ENCODE results near the gene FIGNL1. TPM values are rescaled to one million over a fixed set of nuclear protein-coding genes. Genes with fewer than 3 reads are reported as not detected.

The FIGNL1 gene
- polyA plus RNA-seq, 4 donors, result 1.9 to 20.2 (median 4.4) TPM

- no peaks in the 10 kb centered on the region for H3K36me3 ChIP-seq (ENCODE audit: control insufficient read depth in 3 of 3, insufficient read depth in 2 of 3, low read depth in 1 of 3, low read length in 3 of 3)
- H3K27me3 ChIP-seq (ENCODE audit: control insufficient read depth in 3 of 3, insufficient read depth in 3 of 3, low read length in 3 of 3), result peaks cover 0 to 8% (median 0%) of the 10 kb centered on the region in 3 donors
- 66 to 91% (median 77%) methylated on average over 17 of the region's 17 CpGs for WGBS, 3 donors
- FAIRE-seq (no peak), DNase-seq (no peak)
- peak overlapping the region in 1 of 3 donors; percentile 53 for H3K27ac ChIP-seq (ENCODE audit: low read depth in 1 of 3, low read length in 2 of 3)
- no peaks in the 10 kb centered on the region for H3K9me3 ChIP-seq (ENCODE audit: control insufficient read depth in 2 of 2, insufficient read depth in 1 of 2, low read depth in 1 of 2, low read length in 1 of 2)
- no peaks in the 10 kb centered on the region for H3K4me1 ChIP-seq (ENCODE audit: control insufficient read depth in 3 of 3, insufficient read depth in 2 of 3, low read depth in 1 of 3, low read length in 2 of 3)
- H3K4me3 ChIP-seq (ENCODE audit: low read depth in 1 of 3, low read length in 3 of 3), result no peak overlapping the region
Observed at GRCh38 chr7:50409856-50410745, 40.0 kb downstream of the FIGNL1 start.

DNA sequence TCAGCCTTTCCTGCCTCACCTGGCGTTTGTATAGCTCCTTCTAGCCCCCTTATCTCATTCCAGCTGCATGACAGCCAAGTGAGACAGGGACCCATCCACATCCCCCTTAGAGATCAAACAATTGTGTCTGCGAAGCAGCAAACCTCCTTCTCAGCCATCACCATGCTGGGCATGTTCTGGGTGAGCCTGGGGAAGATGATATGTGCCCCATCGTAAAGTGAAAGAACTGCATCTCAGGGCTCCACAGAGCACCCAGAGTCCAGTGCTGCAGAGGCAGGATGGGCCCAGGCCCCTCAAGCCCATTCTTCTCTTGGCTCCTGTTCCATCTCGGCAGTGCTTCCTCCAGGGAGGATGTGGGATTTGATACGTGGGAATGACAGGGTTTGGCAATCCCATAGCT lies 43.2 kb downstream of the FIGNL1 start:
- H3K4me1 ChIP-seq (ENCODE audit: control insufficient read depth in 3 of 3, insufficient read depth in 2 of 3, low read depth in 1 of 3, low read length in 2 of 3), result no peaks in the 10 kb centered on the region
- H3K9me3 ChIP-seq (ENCODE audit: control insufficient read depth in 2 of 2, insufficient read depth in 1 of 2, low read depth in 1 of 2, low read length in 1 of 2), result no peaks in the 10 kb centered on the region
- H3K4me3 ChIP-seq (ENCODE audit: low read depth in 1 of 3, low read length in 3 of 3), result no peak overlapping the region
- no peak overlapping the region for H3K27ac ChIP-seq (ENCODE audit: low read depth in 1 of 3, low read length in 2 of 3)
- H3K36me3 ChIP-seq (ENCODE audit: control insufficient read depth in 3 of 3, insufficient read depth in 2 of 3, low read depth in 1 of 3, low read length in 3 of 3), result no peaks in the 10 kb centered on the region
- FAIRE-seq (no peak), DNase-seq (no peak)
- WGBS, 3 donors, result 68 to 73% (median 70%) methylated on average over 5 of the region's 5 CpGs
- H3K27me3 ChIP-seq (ENCODE audit: control insufficient read depth in 3 of 3, insufficient read depth in 3 of 3, low read length in 3 of 3), result peaks cover 0 to 16% (median 0%) of the 10 kb centered on the region in 3 donors

GRCh38 chr7:50405221-50405620 lies 44.9 kb downstream of the FIGNL1 start:
- H3K4me1 ChIP-seq (ENCODE audit: control insufficient read depth in 3 of 3, insufficient read depth in 2 of 3, low read depth in 1 of 3, low read length in 2 of 3), result no peaks in the 10 kb centered on the region
- no peak for FAIRE-seq
- no peak overlapping the region for H3K4me3 ChIP-seq (ENCODE audit: low read depth in 1 of 3, low read length in 3 of 3)
- H3K36me3 ChIP-seq (ENCODE audit: control insufficient read depth in 3 of 3, insufficient read depth in 2 of 3, low read depth in 1 of 3, low read length in 3 of 3), result no peaks in the 10 kb centered on the region
- no peak overlapping the region for H3K27ac ChIP-seq (ENCODE audit: low read depth in 1 of 3, low read length in 2 of 3)
- 79 to 91% (median 86%) methylated on average over 7 of the region's 7 CpGs for WGBS, 3 donors
- no peak for DNase-seq
- H3K27me3 ChIP-seq (ENCODE audit: control insufficient read depth in 3 of 3, insufficient read depth in 3 of 3, low read length in 3 of 3), result peaks cover 0 to 33% (median 0%) of the 10 kb centered on the region in 3 donors
- H3K9me3 ChIP-seq (ENCODE audit: control insufficient read depth in 2 of 2, insufficient read depth in 1 of 2, low read depth in 1 of 2, low read length in 1 of 2), result no peaks in the 10 kb centered on the region

DNA sequence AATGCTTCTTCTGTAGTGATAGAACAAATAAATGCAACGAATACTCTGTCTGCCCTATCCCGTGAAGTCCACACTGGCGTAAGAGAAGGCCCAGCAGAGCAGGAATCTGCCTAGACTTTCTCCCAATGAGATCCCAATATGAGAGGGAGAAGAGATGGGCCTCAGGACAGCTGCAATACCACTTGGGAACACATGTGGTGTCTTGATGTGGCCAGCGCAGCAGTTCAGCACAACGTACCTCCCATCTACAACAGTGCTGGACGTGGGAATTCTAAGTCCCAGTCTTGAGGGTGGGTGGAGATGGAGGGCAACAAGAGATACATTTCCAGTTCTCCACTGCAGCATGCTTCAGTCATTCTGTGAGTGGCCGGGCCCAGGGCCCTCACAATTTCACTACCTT lies 45.8 kb downstream of the FIGNL1 start:
- WGBS, 3 donors, result 81 to 86% (median 82%) methylated on average over 7 of the region's 7 CpGs
- H3K27ac ChIP-seq (ENCODE audit: low read depth in 1 of 3, low read length in 2 of 3), result no peak overlapping the region
- H3K36me3 ChIP-seq (ENCODE audit: control insufficient read depth in 3 of 3, insufficient read depth in 2 of 3, low read depth in 1 of 3, low read length in 3 of 3), result no peaks in the 10 kb centered on the region
- H3K9me3 ChIP-seq (ENCODE audit: control insufficient read depth in 2 of 2, insufficient read depth in 1 of 2, low read depth in 1 of 2, low read length in 1 of 2), result no peaks in the 10 kb centered on the region
- DNase-seq (no peak), FAIRE-seq (no peak)
- no peaks in the 10 kb centered on the region for H3K4me1 ChIP-seq (ENCODE audit: control insufficient read depth in 3 of 3, insufficient read depth in 2 of 3, low read depth in 1 of 3, low read length in 2 of 3)
- H3K27me3 ChIP-seq (ENCODE audit: control insufficient read depth in 3 of 3, insufficient read depth in 3 of 3, low read length in 3 of 3), result peaks cover 0 to 41% (median 0%) of the 10 kb centered on the region in 3 donors
- H3K4me3 ChIP-seq (ENCODE audit: low read depth in 1 of 3, low read length in 3 of 3), result no peak overlapping the region

DNA sequence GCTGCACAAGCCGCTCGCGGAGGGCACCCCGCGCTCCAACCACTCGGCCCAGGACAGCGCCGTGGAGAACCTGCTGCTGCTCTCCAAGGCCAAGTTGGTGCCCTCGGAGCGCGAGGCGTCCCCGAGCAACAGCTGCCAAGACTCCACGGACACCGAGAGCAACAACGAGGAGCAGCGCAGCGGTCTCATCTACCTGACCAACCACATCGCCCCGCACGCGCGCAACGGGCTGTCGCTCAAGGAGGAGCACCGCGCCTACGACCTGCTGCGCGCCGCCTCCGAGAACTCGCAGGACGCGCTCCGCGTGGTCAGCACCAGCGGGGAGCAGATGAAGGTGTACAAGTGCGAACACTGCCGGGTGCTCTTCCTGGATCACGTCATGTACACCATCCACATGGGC lies 50.0 kb downstream of the FIGNL1 start:
- H3K4me1 ChIP-seq (ENCODE audit: control insufficient read depth in 3 of 3, insufficient read depth in 2 of 3, low read depth in 1 of 3, low read length in 2 of 3), result no peaks in the 10 kb centered on the region
- no peaks in the 10 kb centered on the region for H3K36me3 ChIP-seq (ENCODE audit: control insufficient read depth in 3 of 3, insufficient read depth in 2 of 3, low read depth in 1 of 3, low read length in 3 of 3)
- no peak overlapping the region for H3K4me3 ChIP-seq (ENCODE audit: low read depth in 1 of 3, low read length in 3 of 3)
- peaks cover 0 to 45% (median 0%) of the 10 kb centered on the region in 3 donors for H3K27me3 ChIP-seq (ENCODE audit: control insufficient read depth in 3 of 3, insufficient read depth in 3 of 3, low read length in 3 of 3)
- FAIRE-seq, result no peak
- H3K27ac ChIP-seq (ENCODE audit: low read depth in 1 of 3, low read length in 2 of 3), result no peak overlapping the region
- peak in 1 of 2 donors; percentile 10 for DNase-seq
- 41 to 48% (median 45%) methylated on average over 41 of the region's 41 CpGs for WGBS, 3 donors
- no peaks in the 10 kb centered on the region for H3K9me3 ChIP-seq (ENCODE audit: control insufficient read depth in 2 of 2, insufficient read depth in 1 of 2, low read depth in 1 of 2, low read length in 1 of 2)

- Histone ChIP-seq H3K4me1 (ENCODE audit: control insufficient read depth in 3 of 3, insufficient read depth in 2 of 3, low read depth in 1 of 3, low read length in 2 of 3) (no peaks in the 10 kb centered on the region), H3K27ac (ENCODE audit: low read depth in 1 of 3, low read length in 2 of 3) (no peak overlapping the region), H3K27me3 (ENCODE audit: control insufficient read depth in 3 of 3, insufficient read depth in 3 of 3, low read length in 3 of 3) (peaks cover 0 to 45% (median 0%) of the 10 kb centered on the region in 3 donors), H3K4me3 (ENCODE audit: low read depth in 1 of 3, low read length in 3 of 3) (no peak overlapping the region), H3K9me3 (ENCODE audit: control insufficient read depth in 2 of 2, insufficient read depth in 1 of 2, low read depth in 1 of 2, low read length in 1 of 2) (no peaks in the 10 kb centered on the region), H3K36me3 (ENCODE audit: control insufficient read depth in 3 of 3, insufficient read depth in 2 of 3, low read depth in 1 of 3, low read length in 3 of 3) (no peaks in the 10 kb centered on the region)
- DNase-seq, result no peak
- FAIRE-seq, result no peak
- 49 to 71% (median 66%) methylated on average over 21 of the region's 21 CpGs for WGBS, 3 donors
Observed at GRCh38 chr7:50399635-50400034, 50.5 kb downstream of the FIGNL1 start.

- Histone ChIP-seq H3K9me3 (ENCODE audit: control insufficient read depth in 2 of 2, insufficient read depth in 1 of 2, low read depth in 1 of 2, low read length in 1 of 2) (no peaks in the 10 kb centered on the region), H3K27ac (ENCODE audit: low read depth in 1 of 3, low read length in 2 of 3) (no peak overlapping the region), H3K4me3 (ENCODE audit: low read depth in 1 of 3, low read length in 3 of 3) (no peak overlapping the region), H3K4me1 (ENCODE audit: control insufficient read depth in 3 of 3, insufficient read depth in 2 of 3, low read depth in 1 of 3, low read length in 2 of 3) (no peaks in the 10 kb centered on the region), H3K36me3 (ENCODE audit: control insufficient read depth in 3 of 3, insufficient read depth in 2 of 3, low read depth in 1 of 3, low read length in 3 of 3) (no peaks in the 10 kb centered on the region), H3K27me3 (ENCODE audit: control insufficient read depth in 3 of 3, insufficient read depth in 3 of 3, low read length in 3 of 3) (peaks cover 0 to 47% (median 0%) of the 10 kb centered on the region in 3 donors)
- WGBS, 3 donors, result 79 to 91% (median 81%) methylated on average over 1 of the region's 1 CpG
- FAIRE-seq, result peak; percentile 85
- DNase-seq, result no peak
Observed at GRCh38 chr7:50399206-50399605, 50.9 kb downstream of the FIGNL1 start.

DNA sequence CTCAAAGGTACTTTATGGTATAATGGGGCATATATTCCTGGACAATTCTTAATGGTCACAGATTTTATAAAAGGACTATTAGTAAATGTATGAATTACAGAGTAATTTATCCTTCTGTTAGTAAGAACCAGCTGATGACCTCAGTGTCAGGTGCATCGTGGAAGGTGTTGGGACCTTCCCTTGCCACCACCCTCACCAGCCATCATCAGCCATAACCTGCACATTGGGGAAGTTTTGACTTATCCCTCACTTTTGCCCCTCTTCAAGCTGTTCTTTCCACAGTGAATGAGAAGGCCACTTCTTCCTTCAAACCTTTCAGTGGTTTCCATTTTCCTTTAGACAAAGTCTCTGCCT lies 52.2 kb downstream of the FIGNL1 start:
- WGBS, 3 donors, result 67 to 81% (median 78%) methylated on average over 1 of the region's 1 CpG
- no peak for FAIRE-seq

More for the DNA sequence above, 52.2 kb downstream of the FIGNL1 start:
- H3K36me3 ChIP-seq (ENCODE audit: control insufficient read depth in 3 of 3, insufficient read depth in 2 of 3, low read depth in 1 of 3, low read length in 3 of 3), result no peaks in the 10 kb centered on the region
- no peaks in the 10 kb centered on the region for H3K9me3 ChIP-seq (ENCODE audit: control insufficient read depth in 2 of 2, insufficient read depth in 1 of 2, low read depth in 1 of 2, low read length in 1 of 2)
- H3K27me3 ChIP-seq (ENCODE audit: control insufficient read depth in 3 of 3, insufficient read depth in 3 of 3, low read length in 3 of 3), result peaks cover 0 to 47% (median 0%) of the 10 kb centered on the region in 3 donors
- peak overlapping the region in 1 of 3 donors; percentile 32 for H3K27ac ChIP-seq (ENCODE audit: low read depth in 1 of 3, low read length in 2 of 3)
- H3K4me3 ChIP-seq (ENCODE audit: low read depth in 1 of 3, low read length in 3 of 3), result no peak overlapping the region
- H3K4me1 ChIP-seq (ENCODE audit: control insufficient read depth in 3 of 3, insufficient read depth in 2 of 3, low read depth in 1 of 3, low read length in 2 of 3), result no peaks in the 10 kb centered on the region
- no peak for DNase-seq
